ENCODE results near the gene IGSF8.
"Not testable (repeated sequence)": the region's sequence is repeated elsewhere in the genome, so short reads cannot be mapped to it uniquely, and the experiment has no call there.

Gene IGSF8

DNA sequence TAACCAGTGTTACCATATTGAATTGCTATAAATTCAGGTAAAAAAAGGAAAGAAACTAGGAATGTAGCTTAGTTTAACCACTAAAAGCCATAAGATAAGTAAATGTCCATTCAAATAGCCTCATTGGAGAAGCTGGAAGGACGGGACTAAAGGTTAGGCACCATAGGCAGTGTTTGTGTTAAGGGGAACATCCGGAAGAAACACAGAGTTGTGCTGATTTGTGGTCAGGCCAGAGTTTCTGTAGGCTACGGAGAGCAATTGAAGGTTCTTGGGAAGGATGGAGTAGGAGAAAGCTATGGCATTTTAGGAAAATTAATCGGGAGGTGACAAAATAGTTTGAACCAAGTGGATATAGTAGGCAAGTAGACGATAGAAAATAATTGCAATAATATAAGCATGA lies 27.1 kb downstream of the IGSF8 start:
- in situ Hi-C loops (cut with HindIII; ENCODE audit: low sequenced_read_pairs), result no loop called here

DNA sequence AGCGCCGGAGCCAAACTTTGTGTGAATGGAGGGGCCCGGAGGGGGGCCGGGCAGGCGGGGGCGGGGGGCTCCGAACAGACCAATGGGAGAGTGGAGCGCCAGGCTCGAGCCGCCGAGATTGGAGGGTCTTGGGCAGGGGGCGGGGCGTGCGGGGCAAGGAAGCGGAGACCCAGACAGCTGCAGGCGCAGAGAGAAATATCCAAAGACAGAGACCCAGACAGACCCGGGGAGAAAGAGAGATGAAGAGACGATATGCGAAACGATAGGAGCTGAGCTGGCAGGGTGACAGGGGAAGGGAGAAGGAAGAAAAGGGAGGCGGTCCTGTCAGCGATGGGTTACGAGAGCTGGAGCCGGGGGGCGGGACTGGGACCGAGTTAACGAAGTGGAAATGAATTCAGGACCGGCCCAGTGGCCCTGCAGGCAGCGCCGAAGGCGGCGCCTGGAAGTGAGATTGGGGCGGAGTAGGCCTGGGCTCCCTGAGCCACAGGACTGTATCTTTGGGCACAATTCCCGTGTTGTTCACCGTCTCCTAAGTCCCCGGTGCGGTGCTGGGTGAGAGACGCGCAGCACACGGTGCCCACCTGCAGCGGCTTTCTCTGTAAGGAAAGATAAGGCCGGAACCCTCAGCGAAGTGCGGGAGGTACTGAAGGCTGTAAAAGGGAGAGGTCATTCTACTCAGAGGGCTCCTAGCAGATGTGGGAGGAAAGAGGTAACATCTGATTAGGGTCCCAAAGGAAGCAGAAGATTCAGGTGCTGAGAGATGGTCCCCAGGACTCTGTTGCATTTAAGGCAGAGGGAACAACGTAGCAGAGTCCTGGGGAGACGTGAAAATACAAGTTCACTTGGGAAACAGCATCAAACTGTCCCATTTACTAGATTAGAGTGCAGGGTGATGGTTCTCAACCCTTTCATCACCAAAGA lies 27.9 kb downstream of the IGSF8 start:
- in situ Hi-C loops (cut with HindIII; ENCODE audit: low sequenced_read_pairs), result no loop called here

DNA sequence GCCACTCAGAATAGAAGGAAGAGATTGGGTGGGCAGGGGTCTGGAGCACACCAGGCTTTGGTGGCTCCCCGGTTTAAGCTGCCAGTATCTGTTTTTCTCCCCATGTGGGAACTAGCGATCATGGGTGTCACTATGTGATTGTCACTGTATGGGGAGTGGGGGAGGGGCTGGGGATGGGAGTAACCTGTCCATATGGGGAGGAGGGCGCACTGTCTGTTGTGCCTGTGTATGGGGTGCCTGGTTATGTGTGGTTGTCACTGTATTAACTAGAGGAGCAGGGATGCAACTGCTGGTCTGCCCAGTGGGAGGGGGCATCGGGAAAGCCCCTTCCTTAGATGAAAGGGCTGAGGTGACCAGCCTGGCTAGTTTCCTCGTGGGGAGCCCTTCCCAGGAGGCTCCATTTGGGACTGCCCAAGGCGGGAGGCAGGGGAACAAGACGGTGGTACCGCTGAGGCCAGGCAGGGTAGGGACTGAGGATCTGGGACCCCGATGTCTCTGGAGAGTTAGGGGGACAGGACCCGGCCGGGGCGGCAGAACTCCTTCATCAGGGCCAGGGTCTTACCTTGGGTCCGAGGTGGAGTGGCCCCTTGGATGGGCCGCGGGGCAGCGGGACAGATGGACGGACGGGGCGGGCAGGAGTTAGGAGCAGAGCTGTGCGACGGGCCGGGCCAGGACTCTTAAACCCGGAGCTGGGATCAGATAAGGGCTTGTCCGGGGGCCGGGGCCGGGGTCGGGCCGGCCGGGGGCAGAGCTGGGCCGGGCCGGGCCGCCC lies 28.8 kb downstream of the IGSF8 start, which contains the start of gene KCNJ10:
Gene KCNJ10, minus strand, starts transcription at position 701 of the 772 bp plus-strand sequence. CDS start 27,628 bp downstream, outside the sequence.
- in situ Hi-C loops (cut with HindIII; ENCODE audit: low sequenced_read_pairs), result no loop called here

DNA sequence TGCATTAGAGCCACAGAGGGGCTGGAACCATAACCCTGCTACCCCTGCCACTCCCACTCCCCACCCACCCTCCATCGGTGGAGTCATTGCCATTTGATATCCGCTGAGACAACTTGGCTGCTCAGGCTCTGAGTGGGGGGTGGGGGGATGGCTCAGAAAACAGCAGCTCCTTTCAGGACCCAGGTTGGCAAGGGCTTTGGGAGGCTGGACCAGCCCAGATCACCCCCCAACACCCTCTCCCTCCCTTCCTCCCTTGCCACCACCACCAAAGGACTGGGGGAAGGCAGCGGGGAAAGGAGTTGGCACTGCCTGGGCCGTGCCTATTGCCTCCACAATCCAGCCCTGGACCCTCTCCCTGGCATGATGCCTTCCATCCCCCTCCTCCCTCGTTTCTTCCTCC lies 30.2 kb downstream of the IGSF8 start:
- in situ Hi-C loops (cut with HindIII; ENCODE audit: low sequenced_read_pairs), result no loop called here

DNA sequence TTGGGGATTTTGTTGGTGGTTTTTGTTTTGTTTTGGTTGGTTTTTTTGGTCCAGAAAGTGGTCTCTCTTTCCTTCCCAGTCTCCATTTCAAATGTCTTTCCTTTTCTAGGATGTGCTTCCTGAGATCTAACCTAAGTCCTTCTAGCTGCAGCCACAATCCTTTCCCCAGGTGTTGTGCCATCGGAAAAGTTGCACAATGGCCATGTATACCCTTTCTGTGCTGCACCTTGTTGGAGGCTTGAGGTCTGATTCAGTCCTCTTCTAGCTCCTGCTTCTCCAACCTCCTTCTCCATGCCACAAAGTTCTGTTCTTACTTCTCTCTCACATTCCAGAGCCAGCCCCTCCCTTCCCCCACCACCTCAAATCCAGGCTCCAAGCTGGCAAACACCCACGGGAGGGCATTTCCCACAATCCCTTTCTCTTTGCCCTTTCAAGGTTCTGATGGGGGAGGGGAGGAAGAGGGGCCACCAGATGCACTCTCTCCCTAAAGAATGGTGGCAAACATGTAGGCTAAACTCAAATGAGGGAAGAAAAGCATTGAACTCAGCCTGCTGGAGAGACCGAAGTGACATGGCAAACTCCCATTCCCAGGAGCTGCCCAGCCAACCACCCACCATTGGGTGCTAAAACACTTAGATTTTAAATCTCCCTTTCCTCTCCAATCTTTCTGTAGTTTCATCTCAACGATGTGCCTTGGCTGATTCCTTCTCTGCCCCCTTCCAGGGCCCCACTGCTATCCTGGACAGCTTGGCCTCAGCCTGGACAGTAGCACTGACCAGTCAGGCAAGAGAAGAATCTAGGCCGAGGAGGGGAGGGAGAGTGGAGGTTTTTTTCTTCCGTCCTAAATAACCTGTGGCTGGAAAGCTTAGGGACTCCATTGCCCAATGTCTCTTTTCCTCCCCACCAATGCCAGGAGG lies 31.3 kb downstream of the IGSF8 start:
- in situ Hi-C loops (cut with HindIII; ENCODE audit: low sequenced_read_pairs), result no loop called here

DNA sequence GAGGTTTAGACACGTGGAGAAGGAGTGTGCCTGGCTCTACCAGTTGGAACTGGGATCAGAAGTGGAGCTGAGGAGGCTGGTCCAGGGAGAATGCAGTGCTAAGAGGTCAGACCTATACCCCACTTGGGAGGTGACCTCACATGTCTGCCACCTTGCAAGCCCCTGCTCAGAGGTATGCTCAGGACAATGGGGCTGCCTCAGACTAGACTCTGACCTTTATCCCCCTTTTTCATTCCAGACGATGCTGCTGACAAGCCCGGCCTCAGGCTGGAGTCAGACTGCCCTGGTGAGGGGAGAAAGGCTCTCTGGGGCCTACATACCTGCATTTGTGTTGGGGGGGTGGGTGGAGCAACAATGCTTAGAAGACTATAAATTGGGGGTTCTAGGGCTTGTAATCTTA lies 33.7 kb downstream of the IGSF8 start:
- in situ Hi-C loops (cut with HindIII; ENCODE audit: low sequenced_read_pairs), result no loop called here

DNA sequence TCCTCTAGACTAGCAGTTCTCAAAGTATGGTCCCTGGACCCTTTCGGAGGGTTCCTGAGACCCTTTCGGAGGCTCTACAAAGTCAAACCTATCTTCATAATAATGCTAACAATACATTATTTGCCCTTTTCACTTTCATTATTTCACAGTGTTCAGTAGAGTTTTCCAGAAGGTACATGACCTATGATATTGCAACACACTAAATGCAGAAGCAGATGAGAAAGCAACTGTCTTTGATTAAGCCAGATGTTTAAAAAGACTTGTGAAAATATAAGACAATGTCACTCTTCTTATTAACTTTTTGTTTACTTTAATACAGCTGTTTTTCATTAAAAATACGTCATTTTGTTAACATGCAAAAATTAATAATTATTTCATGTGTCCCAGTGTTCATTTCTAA lies 34.3 kb downstream of the IGSF8 start:
- in situ Hi-C loops (cut with HindIII; ENCODE audit: low sequenced_read_pairs), result no loop called here

DNA sequence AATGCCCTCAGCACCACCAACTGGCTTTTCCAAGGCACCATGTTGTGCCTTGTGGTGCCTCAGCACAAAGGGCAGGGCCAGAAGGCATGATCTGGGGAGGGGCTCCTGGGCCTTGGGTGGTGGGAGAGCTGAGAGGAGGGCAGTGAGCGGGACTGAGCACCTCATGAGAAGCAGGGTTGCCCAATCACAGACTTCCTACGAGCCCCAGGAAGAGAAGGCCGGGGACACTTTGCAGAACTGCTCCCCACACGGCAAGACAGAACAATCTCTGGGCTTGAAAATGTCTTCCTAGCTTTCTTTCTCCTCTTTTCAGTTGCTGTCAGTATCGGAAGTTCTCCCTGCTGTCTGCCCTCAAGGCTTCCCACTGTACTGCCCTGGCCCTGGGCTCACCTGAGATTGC lies 35.2 kb downstream of the IGSF8 start:
- in situ Hi-C loops (cut with HindIII; ENCODE audit: low sequenced_read_pairs), result no loop called here

DNA sequence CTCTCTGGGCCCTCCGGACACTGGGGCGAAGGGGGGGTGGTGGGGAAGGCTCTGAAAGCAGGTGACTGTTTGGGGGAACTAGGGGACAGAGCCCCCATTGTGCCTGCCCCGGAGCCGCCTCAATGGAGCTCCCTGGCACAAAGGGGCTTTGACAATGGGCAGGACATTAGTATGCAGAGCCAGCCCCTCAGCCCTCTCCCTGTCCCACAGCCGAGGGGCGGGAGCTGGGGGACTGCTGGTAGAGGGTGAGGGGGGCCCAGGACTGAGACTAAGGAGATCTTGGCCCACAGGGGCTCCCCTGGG lies 36.2 kb downstream of the IGSF8 start:
- in situ Hi-C loops (cut with HindIII; ENCODE audit: low sequenced_read_pairs), result no loop called here

DNA sequence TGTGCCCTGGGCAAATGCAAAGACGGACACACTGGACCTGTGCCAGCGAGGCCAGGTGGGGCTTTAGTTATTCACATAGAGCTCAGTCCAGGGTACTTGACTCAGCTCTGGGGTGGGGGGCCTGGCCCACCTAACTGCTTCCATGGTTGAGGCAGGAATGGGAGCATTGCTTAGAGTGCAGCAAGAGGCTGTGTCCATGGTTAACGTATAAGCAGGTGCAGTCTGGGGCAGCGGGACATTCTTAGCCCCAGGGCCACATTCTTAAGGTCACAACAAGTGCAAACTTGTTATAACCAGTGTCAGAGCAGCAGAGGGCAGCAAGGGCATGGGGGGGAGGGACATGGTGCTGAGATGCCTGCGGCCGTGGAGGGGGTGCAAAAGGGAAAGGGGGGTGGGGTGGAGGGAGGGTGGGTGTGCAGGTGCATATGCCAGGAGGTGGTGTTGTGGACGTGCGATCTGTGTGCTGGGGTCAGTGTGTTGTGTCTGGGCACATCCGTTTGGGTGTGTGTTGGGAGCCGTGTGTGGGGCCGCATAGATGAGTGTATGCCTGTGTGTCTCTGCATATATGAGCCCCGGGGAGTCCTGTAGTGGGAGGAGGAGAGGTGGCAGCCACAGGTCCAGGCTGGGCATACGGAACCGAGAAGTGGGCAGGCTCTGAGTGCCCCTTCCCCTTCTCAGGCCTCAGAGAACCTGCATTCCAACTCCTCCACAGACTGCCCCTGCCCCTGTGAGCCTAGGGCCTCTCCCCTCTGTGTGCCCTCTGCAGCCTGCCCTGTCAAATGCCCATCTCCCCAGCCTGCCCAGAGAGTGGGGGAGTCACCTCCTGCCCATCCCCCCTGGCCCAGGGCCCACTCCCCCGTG lies 36.8 kb downstream of the IGSF8 start:
- in situ Hi-C loops (cut with HindIII; ENCODE audit: low sequenced_read_pairs), result no loop called here

DNA sequence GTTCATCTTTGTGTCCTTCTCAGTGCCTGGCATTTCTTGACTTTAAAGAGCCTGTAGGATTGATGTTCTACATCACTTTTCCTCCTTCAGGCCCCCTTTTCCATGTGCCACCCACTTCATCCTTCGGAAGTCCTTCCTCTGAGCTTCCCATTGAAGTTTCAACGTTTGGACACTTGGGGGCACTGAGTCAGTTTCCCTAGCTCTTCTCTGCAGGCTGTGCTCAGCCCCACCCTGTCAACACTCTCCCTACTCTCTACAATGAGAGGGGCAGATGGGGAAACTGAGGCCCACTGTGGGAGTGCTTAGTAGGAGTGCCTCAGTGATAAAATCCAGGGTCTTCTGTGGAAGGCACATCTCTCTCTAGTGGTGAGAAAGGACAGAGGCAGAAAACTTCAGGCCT lies 40.3 kb downstream of the IGSF8 start:
- in situ Hi-C loops (cut with HindIII; ENCODE audit: low sequenced_read_pairs), result no loop called here

DNA sequence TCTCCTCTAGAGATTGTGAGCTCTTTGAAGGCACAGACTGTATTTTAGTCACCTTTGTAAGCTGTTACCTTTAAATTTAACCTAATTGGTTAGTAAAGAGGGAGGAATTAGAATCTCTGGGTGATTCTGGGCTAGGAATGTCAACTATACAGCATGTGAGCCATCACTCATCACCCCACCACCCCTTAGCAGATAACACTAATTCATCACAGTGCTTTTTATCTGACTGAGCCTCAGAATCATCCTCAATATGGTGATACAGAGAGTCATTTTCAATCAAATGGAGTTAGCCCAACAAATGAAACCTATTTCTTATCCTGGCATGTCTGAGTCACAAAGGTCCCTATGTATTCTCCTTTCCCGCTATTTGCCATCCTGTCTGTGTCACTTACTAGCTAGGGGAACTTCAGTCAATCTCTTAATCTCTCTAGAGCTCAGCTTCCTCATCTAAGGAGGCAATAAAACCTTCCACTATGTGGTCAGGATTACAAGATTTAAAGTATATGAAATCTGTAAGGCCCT lies 41.7 kb downstream of the IGSF8 start:
- in situ Hi-C loops (cut with HindIII; ENCODE audit: low sequenced_read_pairs), result no loop called here

DNA sequence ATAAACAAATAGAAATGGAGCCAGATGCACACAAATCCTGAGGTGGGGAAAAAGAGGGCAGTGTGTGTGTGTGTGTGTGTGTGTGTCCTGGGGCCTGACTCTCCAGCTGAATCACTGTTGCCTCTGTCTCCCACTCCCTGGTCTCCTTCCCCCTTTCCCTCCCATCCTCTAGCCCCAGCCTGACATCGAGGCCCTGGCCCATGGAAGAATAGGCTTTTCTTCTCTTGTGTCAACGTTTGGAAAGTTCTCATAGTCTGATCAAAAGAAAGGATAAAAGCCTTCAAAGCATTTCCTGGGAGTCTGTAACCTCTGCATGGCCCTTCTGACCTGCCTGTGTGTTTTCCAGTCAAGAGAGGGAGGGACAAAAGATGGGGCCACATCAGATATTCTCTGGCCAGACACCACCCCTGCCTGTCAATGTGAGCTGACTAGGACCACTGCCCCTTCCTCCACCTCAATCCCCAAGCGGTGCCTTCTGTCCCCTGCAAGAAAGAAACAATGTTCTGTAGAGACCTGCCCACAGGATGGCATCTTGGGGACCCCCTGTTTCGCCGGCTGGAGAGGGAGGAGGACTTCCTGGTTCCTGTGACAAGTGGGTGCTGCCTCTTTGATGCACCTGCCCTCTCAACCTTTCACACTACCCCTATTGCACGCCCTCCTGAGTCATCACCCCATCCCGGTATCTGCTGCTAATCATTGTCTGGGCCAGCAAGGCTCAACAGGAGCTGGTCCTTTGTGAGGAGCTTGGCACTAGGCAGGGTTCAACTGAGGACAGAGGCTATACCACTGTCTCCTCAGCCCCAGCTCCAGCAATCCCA lies 44.7 kb downstream of the IGSF8 start:
- in situ Hi-C loops (cut with HindIII; ENCODE audit: low sequenced_read_pairs), result no loop called here

DNA sequence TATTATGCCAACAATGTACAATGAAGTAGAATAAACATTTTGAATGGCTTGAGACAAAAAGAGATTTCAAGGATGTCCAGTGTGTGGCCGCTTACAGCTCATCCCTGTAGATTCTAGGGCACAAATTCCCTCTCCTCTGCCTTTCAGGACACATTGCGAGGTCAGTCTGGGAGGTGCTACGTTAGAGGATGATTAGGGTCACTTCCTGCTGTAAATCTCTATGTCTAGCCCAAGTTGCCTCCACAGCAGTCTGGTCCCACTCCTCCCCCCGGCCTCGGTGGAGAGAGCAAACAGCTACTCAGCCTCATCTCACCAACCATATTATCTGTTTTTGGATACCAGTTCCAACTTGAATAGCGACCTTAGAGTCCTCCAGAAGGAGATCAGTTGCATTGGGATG lies 45.5 kb downstream of the IGSF8 start:
- in situ Hi-C loops (cut with HindIII; ENCODE audit: low sequenced_read_pairs), result no loop called here

DNA sequence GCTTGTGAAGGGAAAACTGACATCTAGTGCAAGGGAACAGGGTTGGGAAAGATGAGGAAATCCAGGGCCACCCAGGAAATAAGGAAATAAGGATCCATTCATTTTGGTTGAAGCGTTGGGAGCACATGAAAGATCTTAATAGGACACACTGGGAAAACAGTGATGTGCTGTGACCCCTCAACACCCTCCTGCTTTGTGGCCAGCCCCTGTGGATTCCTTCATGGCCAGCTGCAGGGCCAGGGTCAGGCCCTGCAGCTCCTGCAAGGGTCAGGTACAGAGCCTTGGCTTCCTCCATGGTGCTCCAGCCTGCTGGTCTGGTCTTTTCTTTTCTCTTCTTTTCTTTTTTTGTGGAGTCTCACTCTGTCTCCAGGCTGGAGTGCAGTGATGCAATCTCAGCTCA lies 47.8 kb downstream of the IGSF8 start:
- in situ Hi-C loops (cut with HindIII; ENCODE audit: low sequenced_read_pairs), result no loop called here

DNA sequence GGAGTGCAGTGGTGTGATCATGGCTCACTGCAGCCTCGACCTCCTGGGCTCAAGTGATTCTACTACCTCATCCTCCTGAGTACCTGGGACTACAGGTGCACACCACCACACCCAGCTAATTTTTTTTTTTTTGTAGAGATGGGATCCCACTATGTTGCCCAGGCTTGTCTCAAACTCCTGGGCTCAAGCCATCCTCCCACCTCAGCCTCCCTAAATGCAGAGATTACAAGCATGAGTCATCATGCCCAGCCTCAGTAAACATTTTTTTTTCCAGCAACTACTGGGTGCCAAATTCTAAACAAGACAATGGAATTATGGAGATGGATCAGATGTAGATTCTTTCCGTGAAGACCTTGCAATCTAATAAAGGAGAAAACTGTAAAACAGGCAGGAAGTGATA lies 48.2 kb downstream of the IGSF8 start:
- in situ Hi-C loops (cut with HindIII; ENCODE audit: low sequenced_read_pairs), result not testable (repeated sequence)

DNA sequence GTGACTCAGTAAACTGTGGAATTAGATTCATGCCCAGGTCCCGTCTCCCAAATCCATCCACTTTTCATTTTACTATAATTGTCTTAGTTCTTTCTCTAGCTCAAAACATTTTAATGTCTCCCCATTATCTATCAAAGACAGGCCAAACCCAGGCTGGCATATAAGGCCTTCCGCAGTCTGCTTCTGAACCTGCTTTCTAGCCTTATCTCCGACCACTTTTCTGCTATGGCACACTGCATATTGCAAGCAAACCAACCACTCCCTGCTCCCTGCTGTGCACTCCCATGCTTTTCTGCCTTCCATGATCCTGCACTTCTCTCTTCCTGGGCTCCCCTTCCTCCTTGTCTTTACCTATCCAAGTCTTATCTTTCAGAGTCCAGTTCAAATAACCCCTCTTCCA lies 49.3 kb downstream of the IGSF8 start:
- in situ Hi-C loops (cut with HindIII; ENCODE audit: low sequenced_read_pairs), result no loop called here

DNA sequence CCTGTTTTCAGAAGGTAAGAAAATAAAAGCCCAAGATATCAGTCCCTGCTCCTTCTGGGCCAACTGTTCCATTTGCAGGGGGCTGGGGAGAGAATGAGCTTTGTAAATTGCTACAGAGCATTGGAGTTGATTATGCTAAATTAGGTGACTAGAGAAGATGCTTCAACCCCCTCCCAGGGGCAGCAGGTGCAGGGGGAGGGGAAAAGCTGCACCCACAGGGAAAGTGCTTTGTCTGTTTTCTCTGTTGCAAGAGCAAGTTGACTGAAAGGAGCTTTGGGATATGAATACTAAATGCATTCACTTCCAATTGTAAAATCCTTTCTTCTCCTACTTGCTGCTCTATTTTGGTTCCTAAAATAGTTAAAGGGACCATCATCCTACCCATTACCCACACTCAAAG lies 50.1 kb downstream of the IGSF8 start:
- in situ Hi-C loops (cut with HindIII; ENCODE audit: low sequenced_read_pairs), result no loop called here
